IMR-90 (cell line): ENCODE results near the gene GNB1L. TPM values are rescaled to one million over a fixed set of nuclear protein-coding genes. Genes with fewer than 3 reads are reported as not detected.

Experiments
- ATAC-seq: fragments of 200-7000 bp; cut with Tn5 transposase; 2 replicates; pipeline ENCODE4 v1.9.1; 2020; ENCODE audit warnings: low read depth, mild to moderate bottlenecking, moderate library complexity
- BruUV-seq: library from RNA; stranded (reverse); fragments of 400-500 nt; replicated peaks from 2 replicates; lab custom pipeline; 2021; lab: Mats Ljungman, UMichigan
- CTCF ChIA-PET: fragments of 300-600 bp; formaldehyde crosslinking; extraction: SDS; loops from one replicate; lab custom pipeline; 2021; ENCODE audit warnings: antibody characterized with exemption; lab: Yijun Ruan, JAX
- POLR2A ChIA-PET: fragments of 300-600 bp; sonication (Branson Sonifier 250); formaldehyde crosslinking; loops from one replicate; lab custom pipeline; 2022; ENCODE audit warnings: antibody characterized with exemption; ENCODE audit not compliant: unreplicated experiment; lab: Charles Lee
- DNase-seq: peaks from one replicate; pipeline ENCODE4 v3.0.0; 2013
- H2AFZ ChIP-seq: replicated peaks from 2 replicates; pipeline ENCODE3; 2013; ENCODE audit warnings: low read length, mild to moderate bottlenecking; ENCODE audit not compliant: poor library complexity
- H2AK5ac ChIP-seq: 2 replicates; pipeline ENCODE4 v1.6.1; 2013; ENCODE audit warnings: low read depth, low read length, inconsistent platforms
- H2AK9ac ChIP-seq: replicated peaks from 2 replicates; pipeline ENCODE3; 2013; ENCODE audit warnings: mild to moderate bottlenecking, low read depth, low read length, moderate library complexity; ENCODE audit not compliant: poor library complexity
- H2BK120ac ChIP-seq: 2 replicates; pipeline ENCODE4 v1.6.1; 2013; ENCODE audit warnings: low read depth, low read length, inconsistent platforms
- H2BK15ac ChIP-seq: 3 replicates; pipeline ENCODE4 v1.6.1; 2013; ENCODE audit warnings: low read depth, low read length, inconsistent platforms
- H2BK20ac ChIP-seq: 2 replicates; pipeline ENCODE4 v1.6.1; 2013; ENCODE audit warnings: low read depth, mild to moderate bottlenecking, inconsistent platforms, low read length, moderate library complexity
- H2BK5ac ChIP-seq: 2 replicates; pipeline ENCODE4 v1.6.1; 2013; ENCODE audit warnings: mild to moderate bottlenecking, low read depth, low read length, inconsistent platforms; ENCODE audit not compliant: poor library complexity, severe bottlenecking
- H3K14ac ChIP-seq: replicated peaks from 2 replicates; pipeline ENCODE4 v1.6.1; 2013; ENCODE audit warnings: low read depth, low read length, inconsistent platforms
- H3K18ac ChIP-seq: 2 replicates; pipeline ENCODE4 v1.6.1; 2013; ENCODE audit warnings: low read depth, low read length, control low read depth
- H3K23ac ChIP-seq: 2 replicates; pipeline ENCODE4 v1.6.1; 2013; ENCODE audit warnings: low read depth, low read length, inconsistent platforms
- H3K27ac ChIP-seq: 2 replicates; pipeline ENCODE4 v1.5.1; 2013; ENCODE audit warnings: mild to moderate bottlenecking, control low read depth, low read length; ENCODE audit not compliant: insufficient read depth
- H3K27me3 ChIP-seq: 2 replicates; pipeline ENCODE4 v1.6.1; 2013; ENCODE audit warnings: low read length; ENCODE audit not compliant: control insufficient read depth, insufficient read depth
- H3K36me3 ChIP-seq: 2 replicates; pipeline ENCODE4 v1.6.1; 2013; ENCODE audit warnings: low read length, mixed read lengths; ENCODE audit not compliant: control insufficient read depth, insufficient read depth
- H3K4ac ChIP-seq: 2 replicates; pipeline ENCODE4 v1.6.1; 2013; ENCODE audit warnings: low read depth, low read length, inconsistent platforms
- H3K4me1 ChIP-seq: 2 replicates; pipeline ENCODE4 v1.6.1; 2013; ENCODE audit warnings: low read length, mixed read lengths; ENCODE audit not compliant: control insufficient read depth, insufficient read depth
- H3K4me2 ChIP-seq: 2 replicates; pipeline ENCODE4 v1.6.1; 2013; ENCODE audit warnings: low read depth, mild to moderate bottlenecking, control low read depth, low read length, moderate library complexity
- H3K4me3 ChIP-seq: 2 replicates; pipeline ENCODE4 v1.5.1; 2013; ENCODE audit warnings: low read depth, mild to moderate bottlenecking, control low read depth, low read length, moderate library complexity; ENCODE audit not compliant: insufficient read depth
- H3K56ac ChIP-seq: 2 replicates; pipeline ENCODE4 v1.6.1; 2013; ENCODE audit warnings: low read length, inconsistent platforms; ENCODE audit not compliant: insufficient read depth; ENCODE audit errors: extremely low read depth
- H3K79me1 ChIP-seq, 2 experiments: 2 replicates each; pipeline ENCODE4 v1.6.1; 2013; ENCODE audit warnings: low read length in 2 of 2, inconsistent platforms in 1 of 2, low read depth in 1 of 2
- H3K9ac ChIP-seq: 2 replicates; pipeline ENCODE4 v1.6.1; 2013; ENCODE audit warnings: low read depth, low read length, control low read depth
- H3K9me1 ChIP-seq: 2 replicates; pipeline ENCODE4 v1.6.1; 2013; ENCODE audit warnings: low read length, inconsistent platforms; ENCODE audit not compliant: insufficient read depth
- H3K9me3 ChIP-seq: 2 replicates; pipeline ENCODE4 v1.6.1; 2013; ENCODE audit warnings: low read length; ENCODE audit not compliant: control insufficient read depth, insufficient read depth
- H4K20me1 ChIP-seq: 2 replicates; pipeline ENCODE4 v1.6.1; 2013; ENCODE audit warnings: low read length, inconsistent platforms; ENCODE audit not compliant: insufficient read depth
- H4K5ac ChIP-seq: 2 replicates; pipeline ENCODE4 v1.6.1; 2013; ENCODE audit warnings: mild to moderate bottlenecking, low read depth, low read length, control low read depth
- H4K8ac ChIP-seq, 2 experiments: 2 replicates each; pipeline ENCODE4 v1.6.1; 2013; ENCODE audit warnings: low read depth in 2 of 2, low read length in 2 of 2, control low read depth in 1 of 2, inconsistent platforms in 1 of 2
- H4K91ac ChIP-seq: 2 replicates; pipeline ENCODE4 v1.6.1; 2013; ENCODE audit warnings: low read depth, low read length, inconsistent platforms; ENCODE audit not compliant: insufficient read depth
- CHD1 ChIP-seq: IDR thresholded peaks from 2 replicates; pipeline ENCODE4 v1.6.1; 2012; ENCODE audit warnings: low read depth, low read length, improper control_type of control experiment
- FOS ChIP-seq: fragments of 150-350 bp; IDR thresholded peaks from 2 replicates; pipeline ENCODE4 v1.6.1; 2016; ENCODE audit warnings: low read depth, low read length
- NFE2L2 ChIP-seq: fragments of 150-350 bp; IDR thresholded peaks from 2 replicates; pipeline ENCODE4 v1.6.1; 2016; ENCODE audit warnings: low read depth, mild to moderate bottlenecking, low read length
- POLR2A ChIP-seq: IDR thresholded peaks from 2 replicates; pipeline ENCODE4 v1.6.1; 2012; ENCODE audit warnings: mild to moderate bottlenecking, low read depth, low read length
- RCOR1 ChIP-seq: IDR thresholded peaks from 2 replicates; pipeline ENCODE4 v1.6.1; 2012; ENCODE audit warnings: mild to moderate bottlenecking, low read length, improper control_type of control experiment; ENCODE audit not compliant: insufficient replicate concordance
- RFX5 ChIP-seq: IDR thresholded peaks from 2 replicates; pipeline ENCODE4 v1.8.0; 2012; ENCODE audit warnings: low read depth, mild to moderate bottlenecking, low read length, moderate library complexity
- WGBS, 2 experiments: methylation state at CpG; one replicate each; pipeline versions ENCODE4 v1.1.5 to v1.1.7; 2013; ENCODE audit warnings: missing lambda C conversion rate in 2 of 2; ENCODE audit not compliant: insufficient read length in 1 of 2; ENCODE audit errors: extremely low coverage in 2 of 2; 5-methylcytosine and 5-hydroxymethylcytosine counted together
- dilution Hi-C: fragments of 300-500 bp; cut with HindIII; formaldehyde crosslinking; loops from one replicate; pipeline ENCODE4 v1.14.3; 2018; ENCODE audit warnings: low sequenced_read_pairs; ENCODE audit not compliant: unreplicated experiment
- in situ Hi-C: fragments of 300-500 bp; cut with MboI; formaldehyde crosslinking; loops from 3 replicates; pipeline ENCODE4 v1.14.3; 2019; ENCODE audit warnings: low sequenced_read_pairs, inconsistent platforms, mixed read lengths
- intact Hi-C: fragments of 100-400 bp; cut with micrococcal nuclease; formaldehyde crosslinking; loops from 2 replicates; pipeline ENCODE4 v1.10.0; 2022
- polyA plus RNA-seq, 3 experiments: library from polyadenylated mRNA; depleted of rRNA; stranded (reverse); fragments of >200 nt; gene quantifications; 2 replicates each; pipeline ENCODE4 v1.2.3, GENCODE V29; 2012; ENCODE audit warnings: low replicate concordance in 1 of 3
- total RNA-seq: library from RNA; depleted of rRNA; stranded (reverse); fragments of >200 nt; gene quantifications from 2 replicates; pipeline ENCODE4 v1.2.3, GENCODE V29; 2012
- TF ChIP-seq, protein P1 (sequence below): fragments of 150-350 bp; IDR thresholded peaks from 2 replicates; pipeline ENCODE4 v1.6.1; 2016; ENCODE audit warnings: low read depth, mild to moderate bottlenecking, low read length, moderate library complexity, borderline replicate concordance

Gene GNB1L
- total and polyA plus RNA-seq, 2 of the 4 experiments (the other 2 are of a cell fraction) = 2.5 to 4.4 TPM

- H3K9me3 ChIP-seq = no peaks in the 10 kb centered on the region
- H3K4me1 ChIP-seq = no peaks in the 10 kb centered on the region
- 96% methylated on average over 5 of the region's 12 CpGs; no CpG with 5 or more reads in 1 of the 2 experiments for WGBS, 2 experiments
- H4K5ac ChIP-seq = no peak overlapping the region
- no peak overlapping the region for H2AFZ ChIP-seq
- BruUV-seq = no TSS peak
- H3K4me2 ChIP-seq = no peak overlapping the region
- H2BK20ac ChIP-seq = no peak overlapping the region
- H3K36me3 ChIP-seq = no peaks in the 10 kb centered on the region
- H2AK5ac ChIP-seq = no peak overlapping the region
- H2AK9ac ChIP-seq = no peak overlapping the region
- no peak overlapping the region for H4K91ac ChIP-seq
- in situ Hi-C loops = no loop called here
- no peak overlapping the region for H2BK120ac ChIP-seq
- H2BK5ac ChIP-seq = no peak overlapping the region
- dilution Hi-C loops = no loop called here
- no peak overlapping the region for H3K23ac ChIP-seq
- no peaks in the 10 kb centered on the region for H3K9me1 ChIP-seq
- H3K18ac ChIP-seq = no peak overlapping the region
- ATAC-seq (no peak), DNase-seq (no peak)
- no peak overlapping the region for H3K14ac ChIP-seq
- no peak overlapping the region for H3K9ac ChIP-seq
- CTCF ChIA-PET = interaction anchor here (0.9 kb wide), 1 partner anchor 135 kb away, joined by 3 read pairs; no protein-coding TSS in a partner anchor
- no peak overlapping the region for H3K56ac ChIP-seq
- no peaks in the 10 kb centered on the region for H3K79me1 ChIP-seq
- no peak overlapping the region for H4K8ac ChIP-seq
- H3K27me3 ChIP-seq = no peaks in the 10 kb centered on the region
- no peak overlapping the region for H2BK15ac ChIP-seq
- no peak overlapping the region for H3K4me3 ChIP-seq
- intact Hi-C loops = no loop called here
- POLR2A ChIA-PET = no interaction called here
- TF ChIP-seq POLR2A (no peak), CHD1 (no peak), NFE2L2 (no peak), RCOR1 (no peak), FOS (no peak), RFX5 (no peak)
- TF ChIP-seq, protein P1, sequence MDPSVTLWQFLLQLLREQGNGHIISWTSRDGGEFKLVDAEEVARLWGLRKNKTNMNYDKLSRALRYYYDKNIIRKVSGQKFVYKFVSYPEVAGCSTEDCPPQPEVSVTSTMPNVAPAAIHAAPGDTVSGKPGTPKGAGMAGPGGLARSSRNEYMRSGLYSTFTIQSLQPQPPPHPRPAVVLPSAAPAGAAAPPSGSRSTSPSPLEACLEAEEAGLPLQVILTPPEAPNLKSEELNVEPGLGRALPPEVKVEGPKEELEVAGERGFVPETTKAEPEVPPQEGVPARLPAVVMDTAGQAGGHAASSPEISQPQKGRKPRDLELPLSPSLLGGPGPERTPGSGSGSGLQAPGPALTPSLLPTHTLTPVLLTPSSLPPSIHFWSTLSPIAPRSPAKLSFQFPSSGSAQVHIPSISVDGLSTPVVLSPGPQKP = no peak
- no peak overlapping the region for H3K27ac ChIP-seq
- H4K20me1 ChIP-seq = no peaks in the 10 kb centered on the region
- no peak overlapping the region for H3K4ac ChIP-seq
Measured at GRCh38 chr22:19865141-19865829, 10.6 kb upstream of the GNB1L start.
